Stimulated activated CD8-positive, alpha-beta memory T cell treated with anti-CD3 and anti-CD28 coated beads, Interleukin-15, amount 100 ng/mL, for 24 hours (primary cell): Measurements from ENCODE around the gene NKX1-2.

Source experiments
- DNase-seq: peaks from one replicate; pipeline ENCODE4 v3.0.0-alpha.2; 2020; ENCODE audit warnings: low read depth

Gene NKX1-2

GRCh38 chr10:124474514-124475070, 24.8 kb upstream of the NKX1-2 start:
- no peak for DNase-seq

GRCh38 chr10:124473070-124473469, 23.2 kb upstream of the NKX1-2 start:
- no peak for DNase-seq

- DNase-seq, result no peak
Observed at GRCh38 chr10:124472071-124472470, 22.2 kb upstream of the NKX1-2 start.

- no peak for DNase-seq
Observed at GRCh38 chr10:124470544-124471434, 21.0 kb upstream of the NKX1-2 start.

GRCh38 chr10:124469956-124470484, 20.2 kb upstream of the NKX1-2 start:
- no peak for DNase-seq

DNA sequence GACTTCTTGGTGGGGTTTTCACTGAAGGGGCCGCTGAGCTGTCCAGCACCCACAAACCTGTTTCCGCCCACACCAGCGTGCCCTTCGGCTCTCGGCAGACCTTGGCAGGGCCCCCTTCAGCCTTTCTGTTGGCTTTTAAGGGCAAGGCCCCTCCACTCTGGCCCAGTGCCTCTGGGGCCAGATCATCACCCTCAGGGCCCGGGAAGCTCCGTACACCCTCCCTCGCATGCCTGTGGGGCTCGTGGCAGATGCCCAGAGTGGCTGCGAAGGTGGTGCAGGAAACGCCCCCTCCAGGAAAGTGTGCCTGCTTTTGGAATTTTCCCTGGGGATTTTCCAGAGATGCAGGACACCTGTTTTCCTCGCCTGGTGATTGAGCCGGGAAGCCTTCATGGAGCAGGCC, 18.8 kb upstream of the NKX1-2 start:
- DNase-seq, result no peak

DNA sequence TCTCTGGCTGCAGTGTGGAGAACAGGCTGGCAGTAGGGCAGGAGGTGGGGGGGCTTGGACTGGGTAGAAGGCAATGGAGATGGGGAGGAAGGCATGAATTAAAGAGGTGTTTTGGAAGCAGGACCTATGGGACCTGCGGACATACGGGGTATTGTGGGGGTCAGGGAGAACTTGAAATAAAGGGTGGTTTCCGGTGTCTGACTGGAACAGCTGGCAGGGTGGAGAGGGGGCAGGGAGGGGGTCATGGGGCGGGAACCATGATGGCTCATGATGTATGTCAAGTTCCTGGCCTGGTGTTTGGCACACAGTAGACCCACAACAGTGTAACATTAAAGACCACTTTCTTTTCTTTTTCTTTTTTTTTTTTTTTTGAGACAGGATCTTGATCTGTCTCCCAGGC, 17.3 kb upstream of the NKX1-2 start:
- DNase-seq, result no peak

GRCh38 chr10:124465777-124466488, 16.1 kb upstream of the NKX1-2 start:
- DNase-seq, result no peak

DNA sequence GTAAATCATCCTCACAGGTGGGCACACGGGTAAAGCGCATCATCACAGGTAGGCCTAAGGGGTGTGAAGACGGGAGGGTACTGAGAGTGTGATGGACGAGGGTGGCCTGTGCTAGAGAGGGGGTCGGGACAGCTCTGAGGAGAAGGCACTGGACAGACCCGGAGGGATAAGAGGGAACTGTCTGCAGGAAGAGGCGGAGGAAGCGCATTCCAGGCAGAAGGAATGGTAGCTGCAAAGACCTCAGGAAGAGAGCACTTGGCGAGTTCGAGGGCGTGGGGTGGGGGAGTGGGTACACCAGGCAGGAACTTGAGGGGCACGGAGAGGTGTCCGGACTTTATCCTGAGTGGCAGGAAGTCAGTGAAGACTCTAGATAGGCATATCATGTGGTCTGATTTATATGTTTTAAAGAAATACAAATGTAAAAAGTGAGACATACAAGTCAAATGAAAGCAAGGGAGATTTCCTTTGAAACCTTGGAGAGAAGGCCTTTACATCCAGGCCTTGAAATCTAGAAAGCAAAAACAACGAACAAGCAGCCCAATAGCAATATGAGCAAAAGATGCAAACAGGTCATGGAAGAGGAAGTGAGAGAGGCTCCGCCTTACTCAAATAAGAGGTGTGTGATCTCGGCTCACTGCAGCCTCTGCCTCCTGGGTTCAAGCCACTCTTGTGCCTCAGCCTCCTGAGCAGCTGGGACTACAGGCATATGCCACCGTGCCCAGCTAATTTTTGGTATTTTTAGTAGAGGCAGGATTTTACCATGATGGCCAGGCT, 15.4 kb upstream of the NKX1-2 start:
- no peak for DNase-seq

DNA sequence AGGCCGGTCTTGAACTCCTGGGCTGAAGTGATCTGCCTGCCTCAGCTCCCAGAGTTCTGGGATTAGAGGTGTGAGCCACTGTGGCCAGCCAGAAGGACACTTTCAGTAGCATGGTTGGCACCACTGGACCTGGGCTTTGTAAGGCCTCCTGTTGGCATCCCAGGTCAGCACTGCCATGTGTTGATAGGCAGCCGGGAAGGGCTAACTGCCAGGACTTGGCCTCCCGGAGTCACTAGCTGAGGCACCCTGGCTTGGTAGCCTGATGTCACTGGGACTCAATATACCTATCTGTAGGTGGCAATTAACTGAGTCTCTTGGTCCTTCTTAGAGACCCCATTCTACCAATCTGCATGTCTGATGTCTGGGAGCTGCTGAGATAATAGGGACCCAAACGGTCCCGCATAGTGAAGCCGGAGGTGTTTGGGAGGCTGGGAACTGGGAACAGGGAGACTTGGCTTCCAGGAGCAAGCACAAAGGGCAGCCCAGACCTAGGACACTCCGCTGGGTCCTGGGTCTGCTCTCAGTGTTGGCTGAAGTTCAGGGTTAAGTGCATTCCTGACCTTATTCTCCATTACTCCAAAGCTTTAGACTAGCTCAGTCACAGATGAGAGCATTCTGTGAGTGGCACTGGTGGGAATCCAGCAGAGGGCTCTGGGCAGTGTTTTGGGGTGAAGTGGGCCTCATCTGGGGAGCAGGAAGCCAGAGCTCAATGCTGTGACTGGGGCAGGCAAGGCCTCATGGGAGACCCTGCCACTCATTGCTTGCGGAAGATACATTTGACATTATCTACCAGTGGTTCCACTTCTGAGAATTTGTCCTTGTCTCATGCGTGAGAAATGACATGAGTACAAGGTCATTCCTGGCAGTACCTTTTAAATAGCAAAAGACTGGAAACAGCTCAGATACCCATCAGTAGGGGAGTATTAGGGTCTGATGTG, 14.5 kb upstream of the NKX1-2 start:
- DNase-seq, result no peak

DNA sequence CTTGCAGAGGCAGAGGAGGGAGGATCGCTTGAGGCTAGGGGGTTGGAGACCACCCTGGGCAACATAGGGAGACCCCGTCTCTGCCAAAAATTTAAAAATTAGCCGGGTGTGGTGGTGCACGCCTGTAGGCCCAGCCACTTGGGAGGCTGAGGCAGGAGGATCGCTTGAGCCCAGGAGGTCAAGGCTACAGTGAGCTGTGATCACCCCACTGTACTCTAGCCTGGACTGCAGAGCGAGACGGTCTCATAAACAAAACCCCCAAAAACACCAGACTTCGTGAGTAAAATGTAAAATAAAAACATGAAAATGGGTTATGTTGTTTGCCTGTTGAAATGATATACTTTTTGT, 12.5 kb upstream of the NKX1-2 start:
- no peak for DNase-seq

DNA sequence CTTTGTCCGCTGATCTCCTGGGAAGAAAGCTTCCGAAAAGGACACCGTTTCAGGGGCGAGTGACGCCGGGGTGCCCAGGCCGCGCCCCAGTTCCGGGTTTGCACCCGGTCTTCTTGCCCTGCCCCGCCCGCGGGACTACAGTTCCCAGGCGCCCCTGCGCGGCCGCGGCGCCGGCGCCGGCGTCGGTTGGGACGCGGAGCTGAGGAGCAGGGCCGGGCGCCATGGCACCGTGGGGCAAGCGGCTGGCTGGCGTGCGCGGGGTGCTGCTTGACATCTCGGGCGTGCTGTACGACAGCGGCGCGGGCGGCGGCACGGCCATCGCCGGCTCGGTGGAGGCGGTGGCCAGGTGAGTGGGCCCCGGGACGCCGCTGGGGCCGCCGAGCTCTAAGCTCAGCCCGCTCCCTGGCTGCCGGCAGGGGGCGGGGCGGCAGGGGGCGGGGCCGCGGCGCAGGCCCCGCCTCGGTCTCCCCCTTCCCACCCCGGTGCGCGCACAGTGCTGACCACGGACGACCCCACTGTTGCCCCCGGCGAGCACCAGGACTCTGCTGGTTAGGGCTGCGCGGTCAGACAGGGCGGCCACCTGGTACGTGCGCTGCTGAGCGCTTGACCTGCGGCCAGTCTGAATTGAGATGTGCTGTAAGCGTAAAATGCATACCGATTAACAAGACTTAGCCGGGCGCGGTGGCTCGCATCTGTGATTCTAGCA, 12.0 kb upstream of the NKX1-2 start, which contains the start of gene LHPP:
LHPP (plus strand) TSS at position 182 of the 706 bp plus-strand sequence; CDS start at position 222, 40 bp downstream.
- peak; percentile 72 for DNase-seq

DNA sequence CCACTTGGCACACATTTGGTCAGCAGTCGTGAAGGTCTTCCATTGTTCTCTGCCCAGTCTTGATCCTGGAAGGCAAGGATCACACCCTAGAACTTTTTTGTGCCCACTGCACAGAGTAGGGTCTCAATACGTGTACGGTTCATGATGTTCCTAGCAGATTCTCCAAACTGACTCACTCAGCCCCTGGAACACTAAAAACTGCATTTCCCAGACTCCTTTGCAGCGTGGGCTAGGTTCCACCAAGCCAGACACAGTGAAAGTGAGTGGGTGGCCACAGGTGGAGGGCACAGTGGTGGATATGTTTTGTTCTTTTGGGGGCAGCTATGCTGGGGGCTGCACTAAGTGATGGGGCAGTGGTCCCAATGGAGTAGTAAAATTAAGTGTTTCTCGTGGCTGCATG, 10.3 kb upstream of the NKX1-2 start:
- DNase-seq, result no peak

DNA sequence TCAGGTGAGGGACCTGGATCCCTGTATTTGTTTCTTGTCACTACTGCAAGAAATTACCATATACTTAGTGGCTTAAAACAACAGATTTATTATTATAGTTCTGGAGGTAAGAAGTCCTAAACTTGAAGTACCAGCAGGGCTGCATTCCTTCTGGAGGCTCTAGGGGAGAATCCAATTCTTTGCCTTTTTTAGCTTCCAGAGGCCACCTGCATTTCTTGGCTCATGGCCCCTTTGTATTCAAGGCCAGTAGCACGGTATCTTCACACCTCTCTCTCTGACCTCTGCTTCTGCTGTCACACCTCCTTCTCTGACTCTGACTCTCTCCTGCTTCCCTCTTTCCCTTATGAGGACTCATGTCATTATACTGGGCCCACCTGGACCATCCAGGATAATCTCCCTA, 9.6 kb upstream of the NKX1-2 start:
- no peak for DNase-seq

DNA sequence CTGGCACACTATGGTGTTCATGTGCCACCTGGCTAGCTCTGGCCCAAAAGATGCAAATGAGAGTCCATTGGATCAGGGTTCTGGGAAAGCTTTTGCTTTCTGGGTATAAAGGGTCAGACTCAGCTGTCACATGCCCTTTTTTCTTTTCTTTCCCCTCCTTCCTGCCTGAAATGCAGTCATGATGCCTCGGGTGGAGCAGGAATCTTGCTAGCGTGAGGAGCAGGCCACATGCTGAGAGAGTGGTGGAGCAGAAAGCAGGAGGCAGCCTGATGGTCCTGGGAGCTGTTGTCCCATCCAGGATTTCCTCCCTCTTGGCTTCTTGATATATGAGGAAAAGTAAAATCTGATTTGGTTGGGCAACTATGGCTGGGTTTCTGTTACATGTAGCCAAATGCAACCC, 9.1 kb upstream of the NKX1-2 start:
- DNase-seq, result no peak

DNA sequence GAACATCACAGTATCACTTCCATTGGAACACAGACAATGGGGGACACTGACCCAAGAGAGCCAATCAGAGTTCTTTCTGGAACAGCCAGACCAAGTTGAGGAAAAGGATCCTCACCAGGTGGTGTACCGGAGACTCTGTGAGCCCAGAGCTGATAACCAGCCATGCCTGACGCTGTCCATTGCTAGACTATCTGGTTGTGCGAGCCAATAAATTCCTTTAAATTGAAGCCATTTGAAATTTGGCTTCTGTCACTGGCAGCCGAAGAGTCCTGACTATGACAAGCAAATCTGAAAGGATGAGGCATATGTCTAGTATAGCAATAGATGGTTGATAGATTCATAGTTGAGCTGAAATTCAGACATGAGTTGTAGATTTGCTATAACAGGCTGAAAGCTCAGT, 8.6 kb upstream of the NKX1-2 start:
- no peak for DNase-seq

DNA sequence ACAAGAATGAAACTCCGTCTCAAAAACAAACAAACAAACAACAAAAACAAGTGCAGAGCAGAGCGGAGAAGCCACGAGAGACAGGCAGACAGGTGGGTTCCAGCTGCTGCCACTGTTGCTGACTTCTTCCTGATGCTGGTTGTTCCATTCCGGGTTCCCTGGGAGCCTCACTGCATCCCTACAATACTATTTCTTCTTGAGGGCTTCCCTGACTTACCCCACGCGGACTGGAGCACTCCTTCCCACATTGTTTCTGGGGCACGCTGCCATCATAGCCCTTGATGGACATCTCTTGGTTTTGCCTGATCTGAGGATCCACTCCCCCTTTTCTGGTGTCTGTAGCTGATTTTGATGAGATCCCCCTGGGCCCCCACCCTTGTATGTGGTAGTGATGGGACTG, 5.6 kb upstream of the NKX1-2 start:
- no peak for DNase-seq

GRCh38 chr10:124453960-124454610, 4.2 kb upstream of the NKX1-2 start:
- no peak for DNase-seq

- DNase-seq, result no peak
Observed at GRCh38 chr10:124451276-124451675, 1.4 kb upstream of the NKX1-2 start.

DNA sequence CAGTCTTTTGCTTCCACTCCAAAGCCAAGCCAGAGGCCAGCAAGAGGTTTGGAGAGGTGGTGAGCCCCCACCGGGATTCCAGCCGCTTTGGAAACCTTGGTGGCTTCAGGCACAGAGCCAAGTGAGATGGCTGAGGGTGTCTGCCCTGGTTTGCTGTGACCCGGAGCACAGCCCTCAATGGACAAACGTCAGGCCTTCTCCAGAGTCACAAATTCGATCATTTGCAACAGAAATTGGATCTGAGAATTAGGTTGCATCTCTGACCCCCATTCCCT, 885 bp upstream of the NKX1-2 start:
- no peak for DNase-seq
